ENCODE data around the gene NEMP2. TPM values are rescaled to one million over a fixed set of nuclear protein-coding genes. Genes with fewer than 3 reads are reported as not detected.
A peak's percentile ranks its signal among the peaks of the same experiment; 100 is the strongest.

Gene NEMP2
- total and polyA plus RNA-seq, 4 donors: 0.85 to 11.2 (median 2.6) TPM

DNA sequence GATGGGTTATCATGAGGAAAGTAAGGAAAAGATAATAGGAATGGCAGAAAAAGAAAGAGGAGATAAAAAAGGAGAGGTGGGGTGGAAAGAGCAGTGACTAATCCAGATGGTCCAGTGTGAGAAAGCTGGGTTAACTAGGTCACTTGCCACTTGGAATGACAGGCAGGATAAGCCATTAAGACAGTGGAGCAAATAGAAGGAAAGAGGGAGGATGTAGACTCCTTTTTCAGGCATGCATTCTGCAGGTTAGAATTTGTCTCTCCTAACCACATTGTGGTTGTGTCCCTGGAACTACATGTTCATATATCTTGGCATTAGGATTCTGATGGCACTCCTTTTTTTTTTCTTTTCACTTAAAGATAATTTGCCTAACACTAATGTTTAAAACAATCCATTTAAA lies 13.4 kb upstream of the NEMP2 start:
- Histone ChIP-seq H3K27me3 (ENCODE audit: control insufficient read depth in 3 of 3, insufficient read depth in 3 of 3, low read length in 2 of 3) (no peaks in the 10 kb centered on the region), H3K36me3 (ENCODE audit: control insufficient read depth in 4 of 4, insufficient read depth in 4 of 4, low read length in 4 of 4) (no peaks in the 10 kb centered on the region)

DNA sequence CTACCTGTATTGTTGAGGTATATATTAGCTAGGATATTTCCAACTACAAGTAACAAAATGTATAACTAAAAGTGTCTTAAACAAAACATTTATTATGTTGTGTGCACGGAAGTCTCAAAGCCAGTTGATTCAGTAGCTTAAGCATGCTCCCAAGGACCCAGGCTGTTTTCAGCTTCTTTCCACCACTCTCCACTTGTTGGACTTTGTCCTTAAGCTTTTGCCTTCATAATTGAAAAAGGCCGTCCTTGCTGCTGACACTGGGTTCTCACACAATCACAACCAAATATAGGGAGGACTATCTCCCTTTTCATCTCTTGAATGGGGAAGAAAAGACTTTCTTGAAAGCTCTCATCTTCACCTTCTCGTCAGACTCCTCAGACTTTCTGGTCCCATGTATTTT lies 12.2 kb upstream of the NEMP2 start:
- Histone ChIP-seq H3K4me3 (no peak overlapping the region), H3K4me1 (ENCODE audit: control insufficient read depth in 5 of 5, insufficient read depth in 5 of 5, low read length in 5 of 5) (no peaks in the 10 kb centered on the region), H3K9ac (ENCODE audit: insufficient read depth in 1 of 2, low read length in 2 of 2) (no peak overlapping the region), H3K27me3 (ENCODE audit: control insufficient read depth in 3 of 3, insufficient read depth in 3 of 3, low read length in 2 of 3) (no peaks in the 10 kb centered on the region), H3K36me3 (ENCODE audit: control insufficient read depth in 4 of 4, insufficient read depth in 4 of 4, low read length in 4 of 4) (no peaks in the 10 kb centered on the region), H3K27ac (ENCODE audit: low read depth in 1 of 2, low read length in 1 of 2) (no peak overlapping the region), H3K9me3 (ENCODE audit: control insufficient read depth in 4 of 4, insufficient read depth in 3 of 4, low read length in 3 of 4) (peaks cover 0 to 4% (median 0%) of the 10 kb centered on the region in 4 donors)
- DNase-seq: no peak
- TF ChIP-seq, protein P1, sequence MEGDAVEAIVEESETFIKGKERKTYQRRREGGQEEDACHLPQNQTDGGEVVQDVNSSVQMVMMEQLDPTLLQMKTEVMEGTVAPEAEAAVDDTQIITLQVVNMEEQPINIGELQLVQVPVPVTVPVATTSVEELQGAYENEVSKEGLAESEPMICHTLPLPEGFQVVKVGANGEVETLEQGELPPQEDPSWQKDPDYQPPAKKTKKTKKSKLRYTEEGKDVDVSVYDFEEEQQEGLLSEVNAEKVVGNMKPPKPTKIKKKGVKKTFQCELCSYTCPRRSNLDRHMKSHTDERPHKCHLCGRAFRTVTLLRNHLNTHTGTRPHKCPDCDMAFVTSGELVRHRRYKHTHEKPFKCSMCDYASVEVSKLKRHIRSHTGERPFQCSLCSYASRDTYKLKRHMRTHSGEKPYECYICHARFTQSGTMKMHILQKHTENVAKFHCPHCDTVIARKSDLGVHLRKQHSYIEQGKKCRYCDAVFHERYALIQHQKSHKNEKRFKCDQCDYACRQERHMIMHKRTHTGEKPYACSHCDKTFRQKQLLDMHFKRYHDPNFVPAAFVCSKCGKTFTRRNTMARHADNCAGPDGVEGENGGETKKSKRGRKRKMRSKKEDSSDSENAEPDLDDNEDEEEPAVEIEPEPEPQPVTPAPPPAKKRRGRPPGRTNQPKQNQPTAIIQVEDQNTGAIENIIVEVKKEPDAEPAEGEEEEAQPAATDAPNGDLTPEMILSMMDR (IDR thresholded peaks at IDR 0.05; ENCODE audit: control extremely low read depth, extremely low read depth): no peak
- 91 to 97% methylated on average over 3 of the region's 3 CpGs for WGBS, 2 donors
- no peak for ATAC-seq (ENCODE audit: insufficient read depth, low FRiP score)

More for the DNA sequence above, 13.4 kb upstream of the NEMP2 start:
- TF ChIP-seq, protein P1 (IDR thresholded peaks at IDR 0.05; ENCODE audit: control extremely low read depth, extremely low read depth): no peak
- ATAC-seq (ENCODE audit: insufficient read depth, low FRiP score) (no peak), DNase-seq (no peak)
- no peak overlapping the region for H3K27ac ChIP-seq (ENCODE audit: low read depth in 1 of 2, low read length in 1 of 2)
- H3K9ac ChIP-seq (ENCODE audit: insufficient read depth in 1 of 2, low read length in 2 of 2): no peak overlapping the region
- no peaks in the 10 kb centered on the region for H3K9me3 ChIP-seq (ENCODE audit: control insufficient read depth in 4 of 4, insufficient read depth in 3 of 4, low read length in 3 of 4)
- no peak overlapping the region for H3K4me3 ChIP-seq
- H3K4me1 ChIP-seq (ENCODE audit: control insufficient read depth in 5 of 5, insufficient read depth in 5 of 5, low read length in 5 of 5): no peaks in the 10 kb centered on the region

DNA sequence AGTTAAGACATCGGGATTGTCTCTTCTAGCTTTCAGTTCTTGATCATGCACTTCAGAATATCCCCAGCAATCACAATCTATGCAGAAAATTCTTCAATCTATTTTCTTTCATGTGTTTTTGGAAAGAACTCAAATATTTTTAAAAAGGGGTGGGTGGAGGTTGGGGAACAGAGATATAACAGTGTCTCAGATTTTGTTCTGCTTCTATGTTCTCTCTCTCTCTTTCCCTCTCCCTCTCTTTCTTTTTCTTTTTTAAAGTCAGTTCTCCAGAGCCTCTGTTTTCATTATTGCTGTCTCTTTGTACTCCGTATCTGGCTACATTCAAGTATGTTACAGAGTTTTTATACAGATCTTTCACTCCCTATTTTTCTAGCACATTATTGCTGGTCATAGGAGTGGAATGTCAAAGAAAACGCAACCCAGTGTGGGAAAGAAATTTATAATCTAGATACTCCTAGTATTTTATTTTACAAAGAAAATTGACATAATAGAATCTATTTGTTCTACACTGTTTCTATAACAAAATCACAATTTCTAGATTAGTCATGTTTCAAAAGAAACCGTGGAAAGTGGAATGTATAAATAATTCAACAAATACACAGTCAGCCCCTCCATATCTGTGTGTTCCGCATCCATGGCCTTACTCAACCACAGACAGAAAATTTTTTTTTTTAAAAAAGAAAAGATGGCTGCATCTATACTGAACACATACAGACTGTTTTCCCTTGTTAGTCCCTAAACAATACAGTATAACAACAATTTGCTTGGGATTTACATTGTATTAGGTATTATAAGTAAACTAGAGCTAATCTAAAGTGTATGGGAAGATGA lies 11.2 kb upstream of the NEMP2 start:
- H3K9me3 ChIP-seq (ENCODE audit: control insufficient read depth in 4 of 4, insufficient read depth in 3 of 4, low read length in 3 of 4): peaks cover 0 to 5% (median under 1%) of the 10 kb centered on the region in 4 donors
- H3K27me3 ChIP-seq (ENCODE audit: control insufficient read depth in 3 of 3, insufficient read depth in 3 of 3, low read length in 2 of 3): no peaks in the 10 kb centered on the region
- H3K4me1 ChIP-seq (ENCODE audit: control insufficient read depth in 5 of 5, insufficient read depth in 5 of 5, low read length in 5 of 5): no peaks in the 10 kb centered on the region
- H3K4me3 ChIP-seq: no peak overlapping the region
- WGBS, 2 donors: 77% methylated on average over 5 of the region's 5 CpGs
- no peaks in the 10 kb centered on the region for H3K36me3 ChIP-seq (ENCODE audit: control insufficient read depth in 4 of 4, insufficient read depth in 4 of 4, low read length in 4 of 4)
- peak in 2 of 3 donors; percentile 35 to 66 for DNase-seq
- peak overlapping the region in 1 of 2 donors; percentile 35 for H3K9ac ChIP-seq (ENCODE audit: insufficient read depth in 1 of 2, low read length in 2 of 2)
- no peak overlapping the region for H3K27ac ChIP-seq (ENCODE audit: low read depth in 1 of 2, low read length in 1 of 2)
- TF ChIP-seq, protein P1 (IDR thresholded peaks at IDR 0.05; ENCODE audit: control extremely low read depth, extremely low read depth): no peak
- ATAC-seq (ENCODE audit: insufficient read depth, low FRiP score): no peak
